Bronchial epithelial cell (primary cell): ENCODE results near the gene RRP9. TPM values are rescaled to one million over a fixed set of nuclear protein-coding genes. Genes with fewer than 3 reads are reported as not detected.
"Not testable (repeated sequence)": the region's sequence is repeated elsewhere in the genome, so short reads cannot be mapped to it uniquely, and the experiment has no call there.

Source experiments
- DNase-seq: peaks from one replicate; pipeline ENCODE4 v3.0.0-alpha.2; 2010; ENCODE audit warnings: low read depth
- FAIRE-seq: peaks from 2 replicates; lab custom pipeline; 2011; peaks lifted over from hg19 to GRCh38; lab: Jason Lieb, UNC
- H3K27me3 ChIP-seq: 2 replicates; pipeline ENCODE4 v1.5.1; 2011; ENCODE audit warnings: low read length; ENCODE audit not compliant: control insufficient read depth, insufficient read depth
- H3K36me3 ChIP-seq: 2 replicates; pipeline ENCODE4 v1.5.1; 2011; ENCODE audit warnings: low read length; ENCODE audit not compliant: control insufficient read depth, insufficient read depth
- H3K4me3 ChIP-seq: 2 replicates; pipeline ENCODE4 v1.5.1; 2011; ENCODE audit warnings: mild to moderate bottlenecking, low read depth, low read length, control low read depth
- CTCF ChIP-seq: IDR thresholded peaks from 2 replicates; pipeline ENCODE4 v1.5.1; 2011; ENCODE audit warnings: mild to moderate bottlenecking, moderate library complexity, low read length, control low read depth, inconsistent platforms; ENCODE audit not compliant: insufficient read depth, severe bottlenecking
- total RNA-seq: library from RNA; depleted of rRNA; stranded (reverse); fragments of >200 nt; gene quantifications from 2 replicates; pipeline ENCODE4 v1.2.1, GENCODE V29; 2014

RRP9 gene
- total RNA-seq, 1 donor from 2014 or later = 70.8 TPM

DNA sequence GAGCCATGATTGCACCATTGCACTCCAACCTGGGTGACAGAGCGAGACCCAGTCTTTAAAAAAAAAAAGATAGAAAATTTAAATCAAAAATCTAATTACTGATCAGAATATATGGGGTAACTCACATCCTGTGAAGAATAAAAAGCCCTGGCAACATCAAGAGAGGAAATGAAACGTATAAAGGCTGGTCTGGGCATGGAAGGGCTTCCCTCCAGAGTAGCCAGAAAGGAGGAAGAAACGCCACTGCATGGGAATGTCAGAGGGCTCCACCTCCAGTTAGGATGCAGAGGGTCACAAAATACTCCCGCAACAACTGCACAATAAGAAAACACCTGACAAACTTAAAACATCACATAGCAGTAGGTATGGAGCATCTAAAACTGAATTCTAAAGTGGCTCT, 33.7 kb downstream of the RRP9 start:
- FAIRE-seq (peak; percentile 32), DNase-seq (peak; percentile 56)
- Histone ChIP-seq H3K36me3 (no peaks in the 10 kb centered on the region), H3K27me3 (no peaks in the 10 kb centered on the region), H3K4me3 (no peak overlapping the region)
- TF ChIP-seq CTCF = no peak

GRCh38 chr3:51904034-51904823, 37.5 kb downstream of the RRP9 start:
- Histone ChIP-seq H3K36me3 (no peaks in the 10 kb centered on the region), H3K4me3 (no peak overlapping the region), H3K27me3 (no peaks in the 10 kb centered on the region)
- TF ChIP-seq CTCF = no peak
- no peak for DNase-seq
- no peak for FAIRE-seq

DNA sequence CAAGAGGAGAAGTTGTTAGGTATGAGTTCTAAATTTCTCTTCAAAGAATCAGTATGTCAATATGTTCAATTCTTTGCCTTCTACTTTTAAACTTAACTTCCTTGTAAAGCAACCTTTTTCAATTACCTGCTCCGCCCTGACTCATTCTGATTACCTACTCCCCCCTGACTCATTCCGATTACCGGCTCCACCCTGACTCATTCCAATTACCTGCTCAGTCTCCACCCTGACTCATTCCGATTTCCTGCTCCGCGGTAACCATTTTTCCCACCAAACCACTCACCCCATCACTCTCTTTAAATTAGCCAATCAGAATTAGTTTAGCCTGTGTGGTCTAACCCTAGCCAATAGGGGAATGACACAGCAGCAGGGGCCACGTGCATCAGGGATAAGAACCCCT, 39.3 kb downstream of the RRP9 start:
- FAIRE-seq, H3K4me3 ChIP-seq, H3K36me3 ChIP-seq, H3K27me3 ChIP-seq: not testable (repeated sequence)
- DNase-seq = peak; percentile 92

DNA sequence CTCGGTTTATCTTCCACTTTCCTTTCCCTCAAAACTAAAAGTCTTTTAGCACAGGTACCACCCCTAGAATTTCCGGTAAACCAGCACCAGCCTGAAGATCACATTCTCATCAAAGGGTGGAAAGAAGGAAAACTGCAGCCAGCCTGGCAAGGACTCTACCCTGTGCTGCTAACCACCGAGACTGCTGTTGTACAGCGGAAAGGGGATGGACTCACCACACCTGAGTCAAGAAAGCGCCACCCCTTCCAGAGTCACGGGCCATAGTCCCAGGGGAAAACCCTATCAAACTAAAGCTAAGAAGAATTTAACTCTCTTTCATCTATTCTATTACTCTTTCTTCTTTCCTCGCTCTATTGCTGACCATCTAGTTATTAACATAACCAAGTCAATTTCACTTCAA, 41.7 kb downstream of the RRP9 start:
- not testable (repeated sequence) for H3K36me3 ChIP-seq, FAIRE-seq, H3K27me3 ChIP-seq, H3K4me3 ChIP-seq, DNase-seq

GRCh38 chr3:51897391-51897790, 44.3 kb downstream of the RRP9 start:
- no peaks in the 10 kb centered on the region for H3K36me3 ChIP-seq
- H3K4me3 ChIP-seq = no peak overlapping the region
- TF ChIP-seq CTCF = no peak
- no peaks in the 10 kb centered on the region for H3K27me3 ChIP-seq
- FAIRE-seq = no peak
- no peak for DNase-seq

- no peak for TF ChIP-seq CTCF
Measured at GRCh38 chr3:51896607-51897305, 44.9 kb downstream of the RRP9 start.

More at GRCh38 chr3:51896607-51897305, 44.9 kb downstream of the RRP9 start:
- no peak overlapping the region for H3K4me3 ChIP-seq
- DNase-seq = peak; percentile 58
- no peaks in the 10 kb centered on the region for H3K36me3 ChIP-seq
- no peak for FAIRE-seq
- H3K27me3 ChIP-seq = no peaks in the 10 kb centered on the region
